HG03097 (cell line): ENCODE results near the gene NOX5.

Experiments
- ATAC-seq: cut with Tn5 transposase; IDR thresholded peaks from one replicate; pipeline ENCODE4 v1.9.1; 2021; ENCODE audit not compliant: unreplicated experiment, low FRiP score

The NOX5 gene

DNA sequence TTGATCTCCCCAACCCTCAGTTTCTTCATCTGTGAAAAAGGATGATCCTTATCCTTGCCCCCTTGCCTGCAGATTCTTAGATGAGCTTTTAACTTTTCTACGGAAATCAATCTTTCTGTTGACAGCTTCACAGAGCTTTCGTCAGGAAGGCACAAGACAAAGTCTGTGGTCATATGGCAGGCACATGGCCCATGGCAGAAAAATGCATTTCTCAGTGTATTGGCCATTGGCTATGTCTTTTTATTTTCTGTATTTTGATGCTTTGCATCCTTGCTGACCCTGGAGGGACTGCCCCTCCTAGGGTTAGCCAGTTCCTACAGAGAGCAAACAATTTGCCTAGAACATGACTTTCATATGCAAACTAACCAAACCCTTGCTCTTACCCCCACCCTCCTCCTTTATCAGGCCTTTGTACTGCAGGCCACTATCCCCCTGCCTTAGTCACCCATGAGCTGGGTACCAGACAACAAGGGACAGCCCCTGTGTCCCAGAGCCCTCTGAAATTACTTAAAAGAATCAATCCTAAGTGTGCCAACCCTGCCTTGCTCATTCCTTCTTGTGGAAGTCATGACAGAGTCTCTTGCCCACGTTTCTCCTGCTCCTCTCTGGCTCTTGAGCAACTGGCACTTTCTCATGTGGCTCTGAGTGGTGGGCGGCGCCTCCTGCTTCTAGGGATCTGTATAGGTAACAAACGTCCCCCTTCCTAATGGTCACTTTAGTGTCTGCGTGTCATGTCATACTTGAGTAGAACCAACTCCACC lies 24.1 kb upstream of the NOX5 start:
- no peak for ATAC-seq

DNA sequence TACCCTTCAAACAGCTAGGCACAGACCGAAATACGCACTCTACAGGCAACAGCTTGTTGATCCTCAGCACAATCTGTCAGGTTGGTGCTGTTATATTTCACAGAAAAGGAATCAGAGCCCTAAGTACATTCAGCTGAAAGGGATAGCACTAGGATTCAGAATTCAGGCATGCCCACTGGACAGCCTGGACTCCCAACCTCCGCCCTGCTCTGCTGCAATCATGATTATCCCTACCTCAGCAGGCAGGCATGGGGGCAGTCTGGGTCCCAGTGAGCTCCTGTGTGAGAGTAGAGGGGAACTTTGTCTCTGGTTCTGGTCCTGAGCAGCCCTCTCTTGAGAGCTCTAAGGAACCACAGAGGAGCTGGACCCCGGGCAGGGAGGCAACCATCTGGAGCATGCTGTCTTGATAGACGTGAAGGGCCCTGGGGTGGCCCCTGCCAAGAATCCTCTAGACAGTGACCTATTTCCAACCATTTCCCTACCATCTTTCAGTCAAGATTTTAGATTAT lies 23.4 kb upstream of the NOX5 start:
- no peak for ATAC-seq

DNA sequence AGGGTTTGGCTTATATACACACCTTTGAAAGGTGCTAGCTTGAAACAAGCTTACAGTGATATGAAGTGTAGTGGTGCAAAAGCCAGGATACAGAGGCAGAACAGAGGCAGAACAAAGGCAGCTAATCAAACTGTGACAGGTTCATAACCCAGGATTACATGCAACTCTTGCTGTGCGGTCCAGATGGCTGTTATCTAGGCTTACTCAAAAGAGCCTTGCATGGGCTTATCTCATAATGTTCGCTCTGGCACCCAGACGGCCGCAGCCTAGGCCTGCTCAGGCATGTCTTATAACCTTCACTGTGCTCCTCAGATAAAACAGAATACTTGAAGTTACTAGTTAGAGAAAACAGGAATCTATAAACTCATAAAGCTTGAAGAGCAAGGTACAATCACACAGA lies 22.8 kb upstream of the NOX5 start:
- ATAC-seq, result no peak

DNA sequence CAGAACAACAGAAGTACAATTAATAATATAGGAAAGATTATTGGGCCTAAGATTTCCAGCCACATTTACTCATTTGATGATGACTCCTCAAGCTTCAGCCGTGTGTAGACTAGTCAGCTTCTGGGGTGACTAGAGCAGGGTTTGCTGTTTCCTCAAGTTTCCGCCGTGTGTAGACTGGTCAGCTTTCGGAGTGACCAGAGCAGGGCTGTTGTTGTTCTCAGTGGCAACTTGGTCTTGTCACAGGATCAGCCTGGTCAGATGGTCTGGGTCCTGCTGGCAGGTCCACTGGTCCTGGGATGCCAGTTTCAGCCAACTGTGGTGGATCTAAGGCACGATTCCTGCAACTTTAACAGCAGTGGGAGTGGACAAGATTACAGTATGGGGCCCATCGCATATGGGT lies 21.8 kb upstream of the NOX5 start:
- ATAC-seq, result no peak

DNA sequence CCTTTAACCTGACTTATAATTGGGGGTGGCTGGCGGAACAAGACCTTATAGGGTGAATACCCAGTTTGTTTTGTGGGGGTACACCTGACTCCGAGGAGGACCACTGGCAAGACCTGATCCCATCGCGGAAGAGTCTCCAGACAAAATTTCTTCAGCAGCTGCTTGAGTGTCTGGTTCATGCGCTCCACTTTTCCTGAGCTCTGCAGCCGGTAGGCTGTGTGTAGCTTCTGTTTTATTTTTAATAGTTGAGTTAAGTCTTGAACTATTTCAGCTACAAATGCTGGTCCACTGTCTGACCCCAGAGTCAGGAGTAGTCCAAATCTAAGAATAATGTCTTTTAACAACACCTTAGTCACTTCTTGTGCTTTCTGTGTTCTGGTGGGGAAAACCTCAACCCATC lies 21.2 kb upstream of the NOX5 start:
- no peak for ATAC-seq

DNA sequence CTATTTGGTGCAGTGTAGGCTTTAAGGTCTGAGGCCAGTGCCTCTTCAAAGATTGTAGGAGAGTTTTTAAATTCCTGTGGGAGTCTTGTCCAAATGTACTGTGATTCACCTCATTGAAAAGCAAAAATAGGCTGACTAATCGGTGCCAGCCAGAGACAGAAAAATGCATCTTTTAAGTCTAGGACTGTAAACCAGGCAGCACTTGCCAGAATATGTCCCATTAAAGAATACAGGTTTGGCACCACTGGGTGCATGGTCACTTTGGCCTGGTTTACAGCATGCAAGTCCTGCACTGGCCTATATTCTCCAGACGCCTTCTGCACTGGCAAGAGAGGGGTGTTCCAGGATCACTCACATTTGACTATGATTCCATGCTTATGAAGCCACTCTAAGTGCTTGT lies 20.3 kb upstream of the NOX5 start:
- ATAC-seq, result no peak

DNA sequence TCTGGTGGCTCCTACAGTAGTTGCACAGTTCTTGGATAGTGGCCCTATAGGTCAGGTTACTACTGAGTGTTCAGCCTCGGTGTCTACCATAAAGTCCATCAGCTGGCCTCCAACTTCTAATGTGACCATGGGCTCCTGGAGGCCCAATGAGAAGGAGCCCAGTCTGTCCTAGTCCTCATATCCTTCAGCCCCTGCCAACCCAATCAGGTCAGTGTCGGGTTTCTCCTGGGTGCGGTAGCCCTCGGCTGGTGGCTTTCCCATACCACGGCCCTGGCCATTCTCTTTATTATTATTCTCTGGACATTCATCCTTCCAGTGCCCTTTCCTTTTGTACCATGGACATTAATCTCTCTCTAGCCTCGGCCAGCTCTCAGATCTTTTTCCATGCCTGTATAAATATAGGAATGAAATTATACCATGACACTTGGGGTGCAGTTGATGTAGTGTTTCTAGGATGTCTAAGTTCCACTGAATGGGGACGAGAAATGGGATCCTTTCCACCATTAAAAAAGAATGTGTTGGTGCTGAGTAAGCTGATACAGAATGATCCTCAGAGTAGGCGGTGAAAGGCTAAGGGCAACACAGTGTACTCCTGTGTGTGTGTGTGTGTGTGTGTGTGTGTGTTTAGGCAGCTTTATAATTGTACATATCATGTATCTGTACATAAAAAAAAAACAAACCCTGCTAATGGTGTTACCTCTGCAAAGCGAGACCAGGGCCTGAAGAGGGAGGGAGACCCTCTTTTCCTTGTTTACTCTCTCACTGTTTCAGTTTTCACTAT lies 19.3 kb upstream of the NOX5 start:
- ATAC-seq, result no peak

DNA sequence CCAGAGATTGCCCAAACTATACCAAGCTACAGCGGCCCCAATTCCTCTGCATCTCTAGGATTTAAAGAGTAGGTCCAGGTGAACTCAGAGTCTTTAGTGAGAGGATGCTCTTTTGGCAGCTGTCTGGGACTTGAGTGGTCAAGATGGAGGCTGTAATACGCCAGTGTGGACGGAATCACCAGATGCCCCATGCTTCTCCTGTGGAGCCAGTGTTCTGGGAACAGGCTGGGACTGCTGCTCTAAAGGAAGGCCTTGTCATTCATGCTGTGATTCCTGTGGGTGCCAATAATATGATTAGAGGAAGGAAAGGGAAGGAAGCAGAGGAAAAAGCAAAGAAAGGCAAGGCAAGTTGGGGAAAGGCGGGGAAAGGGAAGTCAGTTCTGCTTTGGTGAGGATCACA lies 17.4 kb upstream of the NOX5 start:
- ATAC-seq, result no peak

DNA sequence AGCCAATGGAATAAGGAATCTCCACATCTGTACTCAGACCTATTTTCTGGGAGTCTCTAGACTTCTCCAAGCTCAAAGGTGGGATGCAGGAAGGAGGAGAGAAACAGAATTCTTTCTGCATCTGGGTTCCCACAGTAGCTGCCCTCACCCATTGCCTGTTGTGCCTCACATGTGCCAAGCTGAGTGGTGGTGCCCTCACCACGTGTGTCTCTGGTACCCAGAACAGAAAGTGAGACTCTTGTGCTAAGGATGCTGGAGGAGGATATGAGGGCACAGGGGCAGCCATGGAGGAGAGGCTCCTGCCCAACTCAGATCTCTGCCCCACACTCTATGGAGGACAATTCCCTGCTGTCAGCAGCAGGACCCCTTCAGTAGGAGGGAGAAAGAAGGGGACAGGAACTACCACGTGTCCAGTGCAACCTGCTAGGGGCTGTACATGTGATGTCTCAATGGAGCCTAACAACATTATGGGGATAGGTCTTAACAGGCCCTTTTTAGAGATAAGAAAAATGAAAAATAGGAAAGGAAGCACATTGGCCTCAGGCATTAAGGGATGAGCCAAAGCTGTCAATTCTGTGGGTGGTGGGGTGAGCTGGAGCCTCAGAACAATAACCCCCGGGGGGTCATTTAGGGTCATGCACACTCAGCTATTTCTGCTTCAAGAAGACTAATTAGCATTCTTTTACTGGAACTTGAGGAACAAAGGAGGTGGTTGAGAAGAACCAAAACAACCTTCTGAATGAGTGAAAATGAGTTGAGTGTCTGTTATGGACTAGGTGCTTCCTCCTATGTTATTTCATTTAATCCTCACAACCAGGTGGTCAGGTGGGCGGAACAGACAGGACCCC lies 16.3 kb upstream of the NOX5 start:
- no peak for ATAC-seq

DNA sequence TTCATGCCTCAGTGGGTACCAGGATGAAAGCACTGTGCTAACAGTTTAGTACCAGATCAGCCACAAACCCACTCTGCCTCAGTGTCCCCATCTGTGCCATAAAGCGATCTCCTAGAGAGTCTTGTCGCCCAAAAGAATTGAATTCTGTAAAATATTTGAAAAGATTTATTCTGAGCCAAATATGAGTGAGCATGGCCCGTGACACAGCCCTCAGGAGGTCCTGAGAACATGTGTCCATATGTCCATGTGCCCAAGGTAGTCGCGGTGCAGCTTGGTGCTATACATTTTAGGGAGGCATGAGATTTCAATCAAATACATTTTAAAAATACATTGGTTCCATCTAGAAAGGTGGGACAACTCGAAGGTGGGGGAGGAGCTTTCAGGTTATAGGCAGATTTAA lies 15.4 kb upstream of the NOX5 start:
- no peak for ATAC-seq

DNA sequence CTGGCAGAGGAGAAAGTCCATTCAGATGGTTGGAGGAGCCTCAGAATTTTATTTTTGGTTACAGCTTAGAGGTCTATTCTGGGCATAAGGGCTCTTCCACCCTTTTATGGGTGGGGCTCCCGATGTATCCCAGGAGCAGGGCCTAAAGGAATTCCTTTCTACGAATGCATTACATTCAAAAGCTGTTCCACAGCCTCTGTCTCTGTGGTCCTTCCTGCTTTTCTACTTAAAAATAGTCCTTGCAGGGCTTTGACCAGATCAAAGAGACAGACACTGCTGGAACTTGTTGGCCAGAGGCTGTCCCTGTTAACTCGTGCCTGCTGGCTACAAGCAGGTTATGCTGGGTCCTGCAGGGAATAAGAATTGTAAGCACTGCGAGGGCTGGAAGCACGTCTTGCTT lies 14.4 kb upstream of the NOX5 start:
- ATAC-seq, result no peak

DNA sequence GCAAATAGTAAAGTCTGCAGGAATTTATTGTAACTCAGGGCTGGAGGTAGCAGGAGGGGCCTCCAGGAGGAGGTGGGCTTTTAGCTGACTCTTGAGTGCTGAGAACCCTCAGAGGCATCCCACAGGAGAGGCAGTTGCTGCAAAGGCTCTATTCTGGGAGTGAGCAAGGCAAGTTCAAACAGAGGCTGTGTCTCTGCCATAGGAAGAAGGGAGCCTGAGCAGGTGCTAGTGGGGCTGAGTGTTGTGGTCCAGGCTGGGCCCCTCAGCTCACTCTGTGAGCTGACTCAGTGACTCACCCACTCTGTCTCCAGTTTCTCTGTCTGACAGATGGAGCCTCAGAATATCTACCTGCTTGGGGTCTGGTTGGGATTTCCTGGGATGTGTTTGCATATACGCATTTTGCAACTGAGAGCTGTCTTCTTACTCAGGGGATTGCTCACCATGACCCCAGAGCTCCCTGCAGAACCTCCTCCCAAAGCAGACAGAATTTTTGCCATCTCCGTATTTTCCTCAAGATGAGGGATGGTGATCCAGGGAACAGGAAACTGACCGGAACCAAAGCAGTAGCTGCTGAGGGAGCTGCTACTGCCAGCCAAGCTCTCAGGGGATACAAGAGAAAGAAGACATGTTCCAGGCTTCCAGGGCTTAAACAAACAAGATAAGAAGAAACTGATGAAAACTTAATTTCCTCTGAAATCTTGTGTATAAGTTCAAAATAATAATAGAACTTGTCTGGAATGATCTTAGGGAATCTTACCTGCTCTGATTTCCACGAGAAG lies 13.6 kb upstream of the NOX5 start:
- ATAC-seq, result no peak

DNA sequence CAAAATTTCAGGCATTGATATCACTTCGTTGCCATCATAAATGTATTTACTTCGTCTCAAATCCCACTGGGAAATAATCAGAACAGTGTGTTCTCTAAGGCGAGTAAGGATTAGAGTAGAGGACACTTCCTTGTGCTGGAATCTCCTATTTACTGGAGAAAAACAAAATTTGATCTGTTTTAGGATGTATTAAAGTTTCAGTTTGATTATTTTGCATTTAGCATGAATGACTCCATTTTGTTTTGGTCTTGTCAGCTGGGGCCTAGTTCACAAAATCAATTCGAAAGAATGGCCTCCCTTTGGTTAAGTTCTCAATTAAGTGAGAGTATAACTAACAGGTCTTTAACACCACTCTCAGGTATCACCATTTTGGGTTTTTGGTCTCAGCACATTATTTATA lies 11.7 kb upstream of the NOX5 start:
- no peak for ATAC-seq

DNA sequence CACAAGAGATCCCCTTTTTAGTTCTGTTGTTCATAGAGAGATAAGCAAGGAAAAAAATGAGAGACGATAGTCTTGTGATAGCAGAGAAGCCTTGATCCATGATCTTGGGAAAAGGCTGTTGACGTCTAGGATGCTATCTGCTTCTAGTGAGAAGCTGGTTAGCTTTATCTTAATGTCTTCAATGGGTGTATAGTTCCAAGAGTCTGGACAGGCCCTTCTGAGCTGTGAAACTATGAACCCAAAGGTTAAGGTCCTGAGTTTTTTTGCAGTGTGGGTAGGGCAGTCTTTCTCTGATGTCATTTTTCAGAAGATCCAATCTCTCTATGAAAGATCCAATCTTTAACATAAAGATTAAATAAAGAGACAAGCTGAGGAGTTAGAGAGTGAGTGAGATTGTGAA lies 10.5 kb upstream of the NOX5 start:
- ATAC-seq, result no peak

DNA sequence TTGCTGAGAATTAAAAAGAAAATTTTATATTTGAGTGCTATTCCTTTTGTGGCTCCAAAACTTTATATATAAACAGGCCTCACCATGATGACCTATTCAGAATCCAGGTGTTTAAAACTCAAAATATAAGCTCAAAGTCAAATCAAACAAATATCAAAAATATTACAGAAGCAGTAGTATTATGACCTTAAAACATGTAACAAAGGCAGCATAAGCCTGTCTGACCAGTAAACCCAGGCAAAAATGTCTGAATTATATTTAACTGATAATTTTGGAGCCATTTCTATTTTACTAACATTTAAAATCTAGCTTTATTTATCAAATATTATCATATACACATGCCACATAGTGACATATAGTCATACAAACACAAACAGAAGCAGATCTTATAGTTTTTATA lies 6.4 kb upstream of the NOX5 start:
- ATAC-seq, result no peak

DNA sequence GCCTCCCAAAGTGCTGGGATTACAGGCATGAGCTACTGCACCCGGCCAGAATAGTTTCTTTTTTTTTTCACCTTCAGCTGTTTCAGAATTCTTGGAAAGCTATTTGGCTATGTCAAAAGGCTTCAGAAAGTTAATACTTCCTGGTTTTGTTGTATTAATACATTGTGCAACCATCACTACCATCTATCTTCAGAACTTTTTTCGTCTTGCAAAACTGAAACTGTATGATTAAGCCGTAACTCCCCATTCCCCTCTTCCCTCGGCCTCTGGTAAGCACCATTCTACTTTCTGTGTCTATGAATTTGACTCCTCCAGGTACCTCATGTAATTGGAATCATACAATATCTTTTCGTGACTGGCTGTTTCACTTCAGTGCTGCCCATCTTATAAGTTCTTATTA lies 5.2 kb upstream of the NOX5 start:
- ATAC-seq, result no peak

DNA sequence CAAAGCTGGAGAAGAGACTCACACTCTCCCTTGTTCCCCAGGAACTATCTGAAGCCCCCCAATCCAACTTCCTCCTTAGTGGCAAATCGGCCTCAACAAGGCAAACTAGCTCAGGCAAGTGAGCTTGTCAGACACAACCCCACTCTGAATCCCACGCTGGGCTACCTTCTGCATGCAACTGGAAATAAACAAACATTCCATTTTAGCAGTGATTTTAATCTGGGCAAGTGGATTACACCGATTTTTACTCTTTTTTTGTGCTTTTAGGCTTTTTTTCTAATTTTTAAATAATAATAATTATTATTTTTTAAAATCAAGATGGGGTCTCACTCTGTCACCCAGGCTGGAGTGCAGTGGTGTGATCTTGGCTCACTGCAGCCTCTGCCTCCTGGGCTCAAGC lies 2.9 kb upstream of the NOX5 start:
- ATAC-seq, result no peak

DNA sequence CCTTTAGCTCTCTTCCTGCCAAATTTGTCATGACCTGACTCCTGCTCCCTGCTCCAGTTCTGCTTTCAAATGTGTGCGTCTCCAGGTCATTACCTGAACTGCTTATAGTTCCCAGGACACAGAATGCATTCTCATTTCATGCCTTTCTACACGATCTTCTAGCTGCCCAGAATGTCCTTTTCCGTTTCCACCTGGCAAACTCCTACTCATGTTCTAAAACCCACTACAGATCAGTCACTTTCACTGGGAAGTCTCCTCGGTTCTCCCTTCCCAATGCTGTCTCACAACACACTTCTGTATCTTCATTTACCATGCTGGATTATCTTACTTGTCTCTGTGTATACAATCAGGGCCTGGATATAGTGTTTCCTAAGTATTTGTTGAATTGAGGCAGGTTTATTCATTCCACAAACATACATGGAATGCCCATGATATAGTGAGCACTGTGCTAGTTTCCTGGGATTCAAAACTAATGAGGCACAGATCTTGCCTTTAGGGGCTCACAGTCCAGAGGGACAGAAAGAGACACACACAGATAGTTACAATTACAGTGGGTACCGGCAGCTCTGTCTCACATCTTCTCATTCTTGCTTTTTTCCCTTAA lies 1.6 kb upstream of the NOX5 start:
- ATAC-seq, result no peak

DNA sequence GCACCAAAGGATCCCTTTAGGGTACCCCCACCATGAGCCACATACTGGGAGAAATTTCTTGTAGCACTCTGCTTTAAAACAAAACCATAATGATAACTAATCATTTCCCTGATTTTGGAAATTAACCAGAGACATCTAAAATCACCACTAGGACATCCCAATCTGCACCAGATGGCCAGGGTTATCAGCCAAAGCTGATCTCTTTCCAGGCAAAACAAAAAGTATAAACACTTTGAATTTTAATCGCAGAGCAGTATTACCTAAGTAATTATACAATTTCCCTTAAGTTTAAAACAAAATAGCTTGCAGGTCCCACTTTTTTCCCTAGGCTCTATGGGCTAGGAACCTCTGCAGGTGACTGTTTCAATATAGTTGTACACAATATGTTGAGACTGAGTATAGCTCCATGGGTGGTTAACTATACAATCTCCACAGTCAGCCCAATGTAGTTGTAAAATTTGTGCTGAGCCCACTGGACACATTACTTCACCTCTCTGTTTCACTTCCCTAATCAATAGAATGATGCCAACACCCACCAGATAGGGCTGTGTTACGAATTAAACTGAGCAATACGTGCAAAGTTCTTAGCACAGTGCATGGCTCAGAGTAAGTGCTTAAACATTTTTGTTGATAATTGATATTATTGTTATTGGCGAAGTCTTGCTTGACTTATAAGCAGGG lies 629 bp upstream of the NOX5 start:
- ATAC-seq, result no peak

DNA sequence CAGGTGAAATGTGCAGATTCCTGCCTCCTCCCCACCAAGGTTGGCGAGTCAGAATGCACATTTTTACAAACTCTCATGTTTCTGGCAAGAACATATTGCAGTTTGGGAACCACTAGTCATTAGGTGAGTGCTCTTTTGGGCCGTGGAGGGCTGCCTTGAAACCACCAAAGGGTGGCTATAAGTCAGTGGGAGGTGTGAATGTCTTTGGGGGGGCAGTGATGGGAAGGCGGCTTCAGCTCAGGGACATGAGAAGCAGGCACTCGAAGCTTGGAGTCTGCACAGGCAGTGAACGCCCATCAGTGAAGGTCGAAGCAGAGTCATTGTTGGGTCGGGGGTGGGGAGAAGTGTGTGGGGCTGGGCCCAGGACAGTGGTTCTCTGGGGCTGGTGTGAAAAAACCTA lies 1.1 kb downstream of the NOX5 start:
- no peak for ATAC-seq
